Vagina (tissue), 2 donors: ENCODE measurements around the gene PPCDC. TPM values are rescaled to one million over a fixed set of nuclear protein-coding genes. Genes with fewer than 3 reads are reported as not detected.

ENCODE experiments used
- DNase-seq, 2 donors: peaks; one replicate each; pipeline ENCODE4 v3.0.0-alpha.2; 2017; ENCODE audit errors: extremely low spot score in 2 of 2
- H3K27ac ChIP-seq: fragments of 200-600 bp; sonication (generic); one replicate; pipeline ENCODE4 v1.5.1; 2019
- H3K27me3 ChIP-seq: fragments of 200-600 bp; sonication (generic); one replicate; pipeline ENCODE4 v1.5.1; 2019
- H3K36me3 ChIP-seq, 2 donors: fragments of 200-600 bp; sonication (generic); one replicate each; pipeline ENCODE4 v1.5.1; 2017 to 2019
- H3K4me1 ChIP-seq: fragments of 200-600 bp; sonication (generic); one replicate; pipeline ENCODE4 v1.5.1; 2019
- H3K4me3 ChIP-seq, 2 donors: fragments of 200-600 bp; sonication (generic); 1 replicate in 1 of 2; 2 replicates in 1 of 2; pipeline ENCODE4 v1.5.1; 2016 to 2019
- H3K9me3 ChIP-seq: fragments of 200-600 bp; sonication (generic); one replicate; pipeline ENCODE4 v1.5.1; 2019
- CTCF ChIP-seq, 3 experiments: fragments of 450-650 bp in 2 of 3; fragments of 200-600 bp in 1 of 3; sonication (generic) in 1 of 3; IDR thresholded peaks; one replicate each; pipeline ENCODE4 v1.5.1; 2017 to 2019; ENCODE audit warnings: antibody characterized with exemption in 3 of 3, mild to moderate bottlenecking in 2 of 3, moderate library complexity in 2 of 3
- POLR2A ChIP-seq, 2 donors: fragments of 450-650 bp; IDR thresholded peaks; one replicate each; pipeline ENCODE4 v1.6.1; 2017; ENCODE audit warnings: antibody characterized with exemption in 2 of 2, mild to moderate bottlenecking in 2 of 2, moderate library complexity in 2 of 2
- POLR2AphosphoS5 ChIP-seq, 2 donors: sonication (generic); formaldehyde crosslinking; IDR thresholded peaks; one replicate each; pipeline ENCODE4 v1.9.0; 2017; ENCODE audit warnings: antibody characterized with exemption in 2 of 2, mild to moderate bottlenecking in 2 of 2, low read depth in 1 of 2; ENCODE audit not compliant: insufficient read depth in 1 of 2
- intact Hi-C: fragments of 100-400 bp; cut with DNase I; formaldehyde crosslinking; loops from one replicate; pipeline ENCODE4 v1.15.1; 2023
- total RNA-seq: library from RNA; depleted of rRNA; stranded (reverse); fragments of >200 nt; gene quantifications from one replicate; pipeline ENCODE4 v1.2.3, GENCODE V29; 2016

The PPCDC gene, protein sequence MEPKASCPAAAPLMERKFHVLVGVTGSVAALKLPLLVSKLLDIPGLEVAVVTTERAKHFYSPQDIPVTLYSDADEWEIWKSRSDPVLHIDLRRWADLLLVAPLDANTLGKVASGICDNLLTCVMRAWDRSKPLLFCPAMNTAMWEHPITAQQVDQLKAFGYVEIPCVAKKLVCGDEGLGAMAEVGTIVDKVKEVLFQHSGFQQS
- 23.8 TPM for total RNA-seq

DNA sequence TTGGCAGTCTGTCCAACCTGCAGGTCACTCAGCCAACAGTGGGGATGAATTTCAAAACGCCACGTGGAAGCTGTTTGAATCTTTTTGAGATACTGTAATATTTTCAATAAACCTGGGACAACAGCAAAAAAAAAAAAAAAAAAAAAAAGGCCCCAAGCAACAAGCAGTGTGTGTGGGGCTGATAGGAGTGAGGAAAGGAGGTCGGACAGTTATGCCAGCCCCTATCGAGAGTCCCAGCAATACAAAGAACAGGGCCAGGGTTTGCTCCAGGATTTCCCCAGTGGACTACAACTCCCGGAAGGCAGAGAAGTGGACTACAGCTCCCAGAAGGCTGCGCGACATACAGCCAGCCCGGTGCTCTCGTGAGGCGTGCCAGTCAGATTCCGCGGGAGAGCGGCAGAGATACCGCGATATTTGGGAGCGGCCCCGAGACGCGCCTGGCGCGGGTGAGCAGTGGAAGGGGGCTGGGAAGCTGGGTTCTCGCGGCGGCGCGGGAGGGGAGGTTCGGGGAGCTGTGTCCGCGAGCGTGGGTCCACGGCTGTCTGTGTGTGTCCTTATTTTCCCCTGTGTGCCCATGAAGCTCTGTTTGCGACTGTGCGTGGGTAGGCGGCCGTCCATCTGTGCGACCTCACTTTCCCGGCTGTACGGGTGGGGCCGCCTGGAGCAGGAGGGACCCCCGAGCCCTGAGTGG lies at the start of gene PPCDC:
TSS of gene PPCDC (plus strand) at position 410 of the 691 bp plus-strand sequence. CDS start 4,729 bp downstream, outside the sequence.
- H3K36me3 ChIP-seq: no peaks in the 10 kb centered on the region
- intact Hi-C loops: no loop called here
- peak within 1 kb of the TSS; percentile 76 to 89 for H3K4me3 ChIP-seq
- H3K9me3 ChIP-seq: no peaks in the 10 kb centered on the region
- H3K27ac ChIP-seq: peak within 1 kb of the TSS; percentile 92
- no peaks in the 10 kb centered on the region for H3K27me3 ChIP-seq
- peaks cover 18% of the 10 kb centered on the region for H3K4me1 ChIP-seq
- DNase-seq: peak in 1 of 2 donors; percentile 95
- TF ChIP-seq POLR2AphosphoS5 (IDR thresholded peaks at IDR 0.05; ENCODE audit: insufficient read depth in 1 of 2, low read depth in 1 of 2) (peak; percentile 93 to 94), CTCF (IDR thresholded peaks at IDR 0.05) (peak in 1 of 3 experiments; percentile 24), POLR2A (IDR thresholded peaks at IDR 0.05) (peak in 1 of 2 donors; percentile 73)

DNA sequence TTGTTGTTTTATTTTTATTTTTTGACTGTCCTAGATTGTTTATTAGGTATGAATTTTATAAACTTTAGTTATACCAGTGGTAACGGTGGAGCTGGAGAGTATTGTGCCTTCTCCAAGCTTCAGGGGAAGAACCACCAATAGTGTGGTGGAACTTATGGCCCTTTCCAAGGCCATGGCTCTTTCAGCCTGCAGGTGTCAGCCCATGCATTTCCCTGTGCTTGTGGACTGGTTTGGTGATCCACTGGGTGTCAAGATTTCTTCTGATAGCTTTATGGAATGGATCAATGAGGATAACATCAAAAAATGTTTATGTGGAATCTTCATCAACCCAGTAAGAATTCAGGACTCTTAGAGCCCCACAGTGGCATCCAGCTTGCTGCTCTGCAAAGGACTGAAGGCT lies 47.2 kb upstream of the PPCDC start:
- Histone ChIP-seq H3K9me3 (no peaks in the 10 kb centered on the region), H3K27ac (no peak overlapping the region), H3K4me1 (no peaks in the 10 kb centered on the region), H3K4me3 (no peak overlapping the region), H3K36me3 (no peaks in the 10 kb centered on the region), H3K27me3 (no peaks in the 10 kb centered on the region)
- no peak for DNase-seq
- TF ChIP-seq CTCF (IDR thresholded peaks at IDR 0.05) (no peak), POLR2AphosphoS5 (IDR thresholded peaks at IDR 0.05; ENCODE audit: insufficient read depth in 1 of 2, low read depth in 1 of 2) (no peak), POLR2A (IDR thresholded peaks at IDR 0.05) (no peak)
- intact Hi-C loops: no loop called here

DNA sequence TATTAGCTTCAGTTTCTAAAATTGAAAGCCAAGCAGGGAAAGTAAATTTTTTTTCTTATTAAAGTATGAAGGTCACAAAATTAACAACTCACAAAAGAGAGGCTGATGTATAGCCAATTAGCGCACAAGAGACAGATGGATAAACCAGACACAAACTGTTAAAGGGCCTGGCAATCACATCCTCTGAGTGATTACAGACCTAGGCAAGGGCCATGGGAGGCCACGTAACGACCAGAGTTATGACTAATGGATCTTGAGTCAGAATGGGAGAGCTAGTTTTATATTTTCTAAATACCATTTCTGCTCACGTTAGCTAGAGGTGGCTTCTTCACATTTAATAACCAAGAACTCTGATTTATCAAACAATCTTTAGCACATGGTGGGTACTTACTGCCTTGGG lies 45.8 kb upstream of the PPCDC start:
- H3K9me3 ChIP-seq: no peaks in the 10 kb centered on the region
- intact Hi-C loops: no loop called here
- no peak overlapping the region for H3K27ac ChIP-seq
- no peaks in the 10 kb centered on the region for H3K4me1 ChIP-seq
- no peak for TF ChIP-seq POLR2A (IDR thresholded peaks at IDR 0.05)
- no peak for TF ChIP-seq POLR2AphosphoS5 (IDR thresholded peaks at IDR 0.05; ENCODE audit: insufficient read depth in 1 of 2, low read depth in 1 of 2)
- no peak for TF ChIP-seq CTCF (IDR thresholded peaks at IDR 0.05)
- no peaks in the 10 kb centered on the region for H3K36me3 ChIP-seq
- no peak overlapping the region for H3K4me3 ChIP-seq
- H3K27me3 ChIP-seq: no peaks in the 10 kb centered on the region
- no peak for DNase-seq

- Histone ChIP-seq H3K4me3 (no peak overlapping the region), H3K27ac (no peak overlapping the region), H3K4me1 (no peaks in the 10 kb centered on the region), H3K27me3 (no peaks in the 10 kb centered on the region), H3K9me3 (no peaks in the 10 kb centered on the region), H3K36me3 (no peaks in the 10 kb centered on the region)
- TF ChIP-seq CTCF (IDR thresholded peaks at IDR 0.05): no peak
- no peak for TF ChIP-seq POLR2AphosphoS5 (IDR thresholded peaks at IDR 0.05; ENCODE audit: insufficient read depth in 1 of 2, low read depth in 1 of 2)
- TF ChIP-seq POLR2A (IDR thresholded peaks at IDR 0.05): no peak
- intact Hi-C loops: no loop called here
- DNase-seq: no peak
Observed at GRCh38 chr15:74978077-74978476, 45.3 kb upstream of the PPCDC start.

DNA sequence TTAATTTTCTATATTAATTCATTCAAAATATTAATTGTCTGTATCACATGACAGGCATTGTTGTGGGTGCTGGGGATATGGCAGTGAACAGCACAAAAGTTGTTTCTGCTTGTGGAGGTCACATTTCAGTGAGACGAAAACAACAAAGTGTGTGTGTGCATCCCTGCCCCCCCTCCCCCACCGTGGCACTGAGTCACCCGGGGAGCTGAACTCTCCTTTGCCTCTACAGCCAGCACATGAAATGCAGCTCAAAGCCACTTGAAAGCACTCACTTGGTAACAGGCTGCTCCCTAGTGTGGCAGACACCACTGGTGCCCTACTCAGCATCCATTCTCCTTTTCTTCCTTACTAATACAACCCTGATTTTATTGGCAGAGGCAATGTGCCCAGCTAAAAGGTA lies 44.9 kb upstream of the PPCDC start:
- H3K4me1 ChIP-seq: no peaks in the 10 kb centered on the region
- no peak for TF ChIP-seq POLR2AphosphoS5 (IDR thresholded peaks at IDR 0.05; ENCODE audit: insufficient read depth in 1 of 2, low read depth in 1 of 2)
- no peak for TF ChIP-seq CTCF (IDR thresholded peaks at IDR 0.05)
- TF ChIP-seq POLR2A (IDR thresholded peaks at IDR 0.05): no peak
- intact Hi-C loops: no loop called here
- H3K4me3 ChIP-seq: no peak overlapping the region
- H3K27ac ChIP-seq: no peak overlapping the region
- no peaks in the 10 kb centered on the region for H3K9me3 ChIP-seq
- H3K27me3 ChIP-seq: no peaks in the 10 kb centered on the region
- no peaks in the 10 kb centered on the region for H3K36me3 ChIP-seq
- DNase-seq: no peak
